Testis (tissue), 2 donors: ENCODE data around the gene NELFCD.

ENCODE experiments used
- CTCF ChIP-seq, 3 experiments: fragments of 450-650 bp in 2 of 3; fragments of 200-600 bp in 1 of 3; sonication (generic) in 1 of 3; IDR thresholded peaks; one replicate each; pipeline ENCODE4 v1.5.1; 2016 to 2019; ENCODE audit warnings: antibody characterized with exemption in 3 of 3, mild to moderate bottlenecking in 2 of 3, moderate library complexity in 1 of 3
- POLR2A ChIP-seq: fragments of 450-650 bp; IDR thresholded peaks from one replicate; pipeline ENCODE4 v1.6.1; 2017; ENCODE audit warnings: antibody characterized with exemption, mild to moderate bottlenecking, moderate library complexity

- TF ChIP-seq CTCF (IDR thresholded peaks at IDR 0.05) (no peak), POLR2A (no peak)
These were observed 13.5 kb downstream of the NELFCD start for GRCh38 chr20:58994390-58995159.
